B cell (primary cell): ENCODE measurements around the gene TOMM40L. TPM values are rescaled to one million over a fixed set of nuclear protein-coding genes. Genes with fewer than 3 reads are reported as not detected.

ENCODE experiments used
- ATAC-seq: fragments of 200-7000 bp; cut with Tn5 transposase; one replicate; pipeline ENCODE4 v1.10.0; 2021; ENCODE audit warnings: low read depth, mild to moderate bottlenecking, moderate number of reproducible peaks, moderate library complexity
- CTCF ChIA-PET: fragments of 350-600 bp; sonication (Branson Sonifier 250); formaldehyde crosslinking; loops from one replicate; lab custom pipeline; 2021; ENCODE audit warnings: antibody characterized with exemption, inconsistent platforms; lab: Charles Lee
- POLR2A ChIA-PET: fragments of 350-600 bp; sonication (Branson Sonifier 250); formaldehyde crosslinking; loops from one replicate; lab custom pipeline; 2021; ENCODE audit warnings: antibody characterized with exemption; lab: Charles Lee
- DNase-seq: peaks from one replicate; pipeline ENCODE4 v3.0.0; 2013
- H2AFZ ChIP-seq: 2 replicates; pipeline ENCODE4 v1.6.1; 2012; ENCODE audit warnings: mild to moderate bottlenecking, low read depth, low read length; ENCODE audit not compliant: insufficient read depth, poor library complexity, severe bottlenecking
- H3K27ac ChIP-seq, 2 donors: 1 replicate in 1 of 2; 2 replicates in 1 of 2; pipeline ENCODE4 v1.5.1; 2012 to 2013; ENCODE audit warnings: low read length in 2 of 2, mild to moderate bottlenecking in 2 of 2, moderate library complexity in 1 of 2
- H3K27me3 ChIP-seq, 4 experiments: fragments of 200-600 bp in 1 of 4; sonication (generic) in 1 of 4; replicated peaks in 1 of 4; 1 replicate in 2 of 4; 2 replicates in 2 of 4; pipeline versions ENCODE4 v1.6.1 to v1.7.0; 2013 to 2016; ENCODE audit warnings: low read length in 3 of 4, mild to moderate bottlenecking in 2 of 4, mixed read lengths in 1 of 4, moderate library complexity in 1 of 4; ENCODE audit not compliant: insufficient read depth in 4 of 4, control insufficient read depth in 3 of 4; ENCODE audit errors: control extremely low read depth in 1 of 4
- H3K36me3 ChIP-seq, 2 experiments: replicated peaks in 1 of 2; 1 replicate in 1 of 2; 2 replicates in 1 of 2; pipeline versions ENCODE4 v1.6.1 to v1.7.1; 2013; ENCODE audit warnings: low read length in 1 of 2; ENCODE audit not compliant: insufficient read depth in 2 of 2, control insufficient read depth in 1 of 2; ENCODE audit errors: control extremely low read depth in 1 of 2, extremely low read depth in 1 of 2
- H3K4me1 ChIP-seq, 2 donors: fragments of 200-600 bp in 1 of 2; sonication (generic) in 1 of 2; 1 replicate in 1 of 2; 2 replicates in 1 of 2; pipeline versions ENCODE4 v1.5.1 to v1.6.1; 2013 to 2017; ENCODE audit warnings: low read length in 2 of 2; ENCODE audit not compliant: control insufficient read depth in 2 of 2, insufficient read depth in 2 of 2
- H3K4me2 ChIP-seq: replicated peaks from 2 replicates; pipeline ENCODE3; 2012; ENCODE audit warnings: mild to moderate bottlenecking, low read depth, low read length; ENCODE audit not compliant: poor library complexity, severe bottlenecking
- H3K4me3 ChIP-seq, 5 experiments: fragments of 200-600 bp in 1 of 5; sonication (generic) in 1 of 5; 1 replicate in 3 of 5; 2 replicates in 2 of 5; pipeline versions ENCODE4 v1.5.1 to v1.7.0; 2011 to 2016; ENCODE audit warnings: low read length in 4 of 5, mild to moderate bottlenecking in 4 of 5, low read depth in 2 of 5, control low read depth in 1 of 5, moderate library complexity in 1 of 5; ENCODE audit not compliant: insufficient read depth in 1 of 5; ENCODE audit errors: control extremely low read depth in 1 of 5, extremely low read depth in 1 of 5
- H3K79me2 ChIP-seq: fragments of 200-600 bp; sonication (generic); one replicate; pipeline ENCODE4 v1.6.0; 2016; ENCODE audit warnings: low read length; ENCODE audit not compliant: control insufficient read depth, insufficient read depth
- H3K9ac ChIP-seq: fragments of 200-600 bp; sonication (generic); 2 replicates; pipeline ENCODE4 v1.6.1; 2017; ENCODE audit warnings: mild to moderate bottlenecking, low read length, moderate library complexity
- H3K9me3 ChIP-seq, 3 donors: one replicate each; pipeline versions ENCODE4 v1.6.1 to v1.7.1; 2013; ENCODE audit warnings: low read length in 2 of 3; ENCODE audit not compliant: control insufficient read depth in 2 of 3, insufficient read depth in 1 of 3; ENCODE audit errors: control extremely low read depth in 1 of 3
- H4K20me1 ChIP-seq: 2 replicates; pipeline ENCODE4 v1.6.0; 2012; ENCODE audit warnings: mild to moderate bottlenecking, low read length; ENCODE audit not compliant: insufficient read depth, control insufficient read depth, poor library complexity, severe bottlenecking
- H3K27ac Mint-ChIP-seq: one replicate; pipeline ENCODE4 v1.8.0; 2021; ENCODE audit warnings: mixed read lengths
- H3K27me3 Mint-ChIP-seq: one replicate; pipeline ENCODE4 v1.8.0; 2021; ENCODE audit warnings: mixed read lengths
- H3K4me1 Mint-ChIP-seq: one replicate; pipeline ENCODE4 v1.8.0; 2021; ENCODE audit warnings: mixed read lengths
- H3K4me3 Mint-ChIP-seq: one replicate; pipeline ENCODE4 v1.8.0; 2021; ENCODE audit warnings: mixed read lengths
- H3K9me3 Mint-ChIP-seq: one replicate; pipeline ENCODE4 v1.8.0; 2022; ENCODE audit warnings: mixed read lengths; ENCODE audit not compliant: insufficient read depth
- CTCF ChIP-seq: fragments of 200-600 bp; IDR thresholded peaks from one replicate; pipeline ENCODE4 v1.8.0; 2022; ENCODE audit warnings: antibody characterized with exemption, mild to moderate bottlenecking
- EZH2 ChIP-seq: IDR thresholded peaks from 2 replicates; pipeline ENCODE4 v1.6.1; 2012; ENCODE audit warnings: borderline replicate concordance, low read depth, mild to moderate bottlenecking, moderate library complexity, low read length; ENCODE audit not compliant: insufficient read depth, poor library complexity, severe bottlenecking
- WGBS: methylation state at CpG from one replicate; pipeline ENCODE4 v1.1.5; 2013; ENCODE audit warnings: missing lambda C conversion rate; ENCODE audit not compliant: insufficient coverage; 5-methylcytosine and 5-hydroxymethylcytosine counted together
- intact Hi-C: fragments of 100-400 bp; cut with micrococcal nuclease; formaldehyde crosslinking; loops from one replicate; pipeline ENCODE4 v1.10.0; 2022
- polyA plus RNA-seq: library from polyadenylated mRNA; depleted of rRNA; stranded (reverse); fragments of >200 nt; gene quantifications from 2 replicates; pipeline ENCODE4 v1.2.3, GENCODE V29; 2012
- total RNA-seq, 2 donors: library from RNA; stranded (reverse); fragments of 120-200 nt in 1 of 2; gene quantifications; 1 replicate in 1 of 2; 2 replicates in 1 of 2; pipeline versions ENCODE4 v1.2.3 to v1.2.4, GENCODE V29; 2013 to 2022

TOMM40L gene
- total and polyA plus RNA-seq, 2 donors (not counting 1 experiment from before 2014, with no cell fraction given), result 6.5 to 9.2 TPM

- no peaks in the 10 kb centered on the region for H3K27me3 Mint-ChIP-seq
- TF ChIP-seq EZH2, result no peak
- no peak for TF ChIP-seq CTCF
- intact Hi-C loops, result loop anchor here (2.0 to 5.0 kb wide), 2 partner anchors 15 to 35 kb away; partner anchors contain the start of genes NDUFS2 and UFC1
- CTCF ChIA-PET, result interaction anchor here (1.2 to 1.7 kb wide), 2 partner anchors 21 to 29 kb away, joined by 3 to 6 read pairs; partner anchors contain the start of gene PPOX
- WGBS, result 0% methylated on average over 1 of the region's 3 CpGs
- DNase-seq, result no peak
- POLR2A ChIA-PET, result interaction anchor here (1.2 kb wide), 1 partner anchor 15 kb away, joined by 9 read pairs; no protein-coding TSS in a partner anchor
- no peaks in the 10 kb centered on the region for H3K36me3 ChIP-seq
- peak overlapping the region in 1 of 5 experiments; percentile 2 for H3K4me3 ChIP-seq
- H3K4me1 Mint-ChIP-seq, result peaks cover 69% of the 10 kb centered on the region
- H3K9me3 ChIP-seq, result no peaks in the 10 kb centered on the region
- H3K79me2 ChIP-seq, result peaks cover 20% of the 10 kb centered on the region
- H3K9ac ChIP-seq, result no peak overlapping the region
- ATAC-seq, result no peak
- H4K20me1 ChIP-seq, result no peaks in the 10 kb centered on the region
- H3K9me3 Mint-ChIP-seq, result no peaks in the 10 kb centered on the region
- H3K27ac Mint-ChIP-seq, result peak overlapping the region; percentile 93
- H2AFZ ChIP-seq, result peak overlapping the region; percentile 63
- no peaks in the 10 kb centered on the region for H3K27me3 ChIP-seq
- peaks cover 66 to 82% of the 10 kb centered on the region in 2 donors for H3K4me1 ChIP-seq
- H3K4me2 ChIP-seq, result peak overlapping the region; percentile 70
- H3K27ac ChIP-seq, result peak overlapping the region; percentile 86 to 94
- H3K4me3 Mint-ChIP-seq, result peak overlapping the region; percentile 55
These were observed 38.5 kb upstream of the TOMM40L start for GRCh38 chr1:161187311-161187710.

GRCh38 chr1:161188381-161188780 is 37.5 kb upstream of the TOMM40L start:
- Histone ChIP-seq H2AFZ (no peak overlapping the region), H3K9me3 (no peaks in the 10 kb centered on the region), H3K9ac (no peak overlapping the region), H3K27ac (peak overlapping the region; percentile 2 to 86), H3K36me3 (no peaks in the 10 kb centered on the region), H3K4me3 (no peak overlapping the region), H3K27me3 (no peaks in the 10 kb centered on the region), H3K79me2 (peaks cover 26% of the 10 kb centered on the region), H3K4me1 (peaks cover 67 to 82% of the 10 kb centered on the region in 2 donors), H4K20me1 (no peaks in the 10 kb centered on the region), H3K4me2 (peak overlapping the region; percentile 5)
- intact Hi-C loops, result loop anchor here (5.0 kb wide), 1 partner anchor 36 kb away; the partner anchor contains the start of gene UFC1
- WGBS, result no CpG with 5 or more reads among the region's 6 CpGs
- CTCF ChIA-PET, result interaction anchor here (0.6 to 1.0 kb wide), 5 partner anchors 13 to 101 kb away, joined by 3 to 4 read pairs (median 4); partner anchors contain the start of gene NDUFS2
- Mint-ChIP-seq H3K27ac (peak overlapping the region; percentile 43), H3K27me3 (no peaks in the 10 kb centered on the region), H3K4me1 (peaks cover 73% of the 10 kb centered on the region), H3K4me3 (no peak overlapping the region), H3K9me3 (no peaks in the 10 kb centered on the region)
- no peak for ATAC-seq
- TF ChIP-seq EZH2, result no peak
- TF ChIP-seq CTCF, result no peak
- no peak for DNase-seq
- POLR2A ChIA-PET, result interaction anchor here (0.6 to 1.2 kb wide), 2 partner anchors 14 to 24 kb away, joined by 3 to 9 read pairs; no protein-coding TSS in a partner anchor
